Subcutaneous adipose tissue (tissue), 4 donors: Measurements from ENCODE around the gene TMEM62. TPM values are rescaled to one million over a fixed set of nuclear protein-coding genes. Genes with fewer than 3 reads are reported as not detected.

ENCODE experiments used
- small RNA-seq: library from RNA; depleted of rRNA; stranded (forward); fragments of <200 nt; gene quantifications from one replicate; pipeline ENCODE3, GENCODE V24; 2016
- total RNA-seq, 4 donors: library from RNA; depleted of rRNA; stranded (reverse); fragments of >200 nt; gene quantifications; one replicate each; pipeline ENCODE4 v1.1.0, GENCODE V29; 2016
- TF ChIP-seq, protein P1 (sequence below): fragments of 450-650 bp; IDR thresholded peaks from one replicate; pipeline ENCODE4 v1.5.1; 2016; ENCODE audit warnings: low read depth, mild to moderate bottlenecking, control low read depth, antibody characterized with exemption, moderate library complexity

TMEM62 gene
- total RNA-seq, 4 donors from 2014 or later = 28.7 to 39.4 (median 37.1) TPM

DNA sequence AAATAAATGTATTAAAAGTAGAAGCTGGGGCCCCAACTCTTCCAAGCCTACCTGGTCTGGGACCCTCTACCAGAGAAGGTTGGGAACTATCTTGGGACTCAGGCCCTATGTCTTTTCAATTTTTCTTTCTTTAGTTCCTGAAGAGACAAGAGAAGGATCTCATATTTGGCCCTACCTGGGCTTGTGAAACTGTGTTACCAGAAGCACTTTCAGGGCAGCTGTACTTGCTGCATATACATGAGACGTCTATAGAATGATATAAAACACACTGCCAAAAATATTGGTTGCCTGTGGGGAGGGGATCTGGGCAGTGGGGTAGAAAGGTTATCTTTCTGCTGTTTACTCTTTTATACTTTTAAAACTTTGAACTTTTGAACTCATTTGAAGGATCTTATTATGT lies 88.0 kb downstream of the TMEM62 start:
- TF ChIP-seq, protein P1, sequence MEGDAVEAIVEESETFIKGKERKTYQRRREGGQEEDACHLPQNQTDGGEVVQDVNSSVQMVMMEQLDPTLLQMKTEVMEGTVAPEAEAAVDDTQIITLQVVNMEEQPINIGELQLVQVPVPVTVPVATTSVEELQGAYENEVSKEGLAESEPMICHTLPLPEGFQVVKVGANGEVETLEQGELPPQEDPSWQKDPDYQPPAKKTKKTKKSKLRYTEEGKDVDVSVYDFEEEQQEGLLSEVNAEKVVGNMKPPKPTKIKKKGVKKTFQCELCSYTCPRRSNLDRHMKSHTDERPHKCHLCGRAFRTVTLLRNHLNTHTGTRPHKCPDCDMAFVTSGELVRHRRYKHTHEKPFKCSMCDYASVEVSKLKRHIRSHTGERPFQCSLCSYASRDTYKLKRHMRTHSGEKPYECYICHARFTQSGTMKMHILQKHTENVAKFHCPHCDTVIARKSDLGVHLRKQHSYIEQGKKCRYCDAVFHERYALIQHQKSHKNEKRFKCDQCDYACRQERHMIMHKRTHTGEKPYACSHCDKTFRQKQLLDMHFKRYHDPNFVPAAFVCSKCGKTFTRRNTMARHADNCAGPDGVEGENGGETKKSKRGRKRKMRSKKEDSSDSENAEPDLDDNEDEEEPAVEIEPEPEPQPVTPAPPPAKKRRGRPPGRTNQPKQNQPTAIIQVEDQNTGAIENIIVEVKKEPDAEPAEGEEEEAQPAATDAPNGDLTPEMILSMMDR = no peak

DNA sequence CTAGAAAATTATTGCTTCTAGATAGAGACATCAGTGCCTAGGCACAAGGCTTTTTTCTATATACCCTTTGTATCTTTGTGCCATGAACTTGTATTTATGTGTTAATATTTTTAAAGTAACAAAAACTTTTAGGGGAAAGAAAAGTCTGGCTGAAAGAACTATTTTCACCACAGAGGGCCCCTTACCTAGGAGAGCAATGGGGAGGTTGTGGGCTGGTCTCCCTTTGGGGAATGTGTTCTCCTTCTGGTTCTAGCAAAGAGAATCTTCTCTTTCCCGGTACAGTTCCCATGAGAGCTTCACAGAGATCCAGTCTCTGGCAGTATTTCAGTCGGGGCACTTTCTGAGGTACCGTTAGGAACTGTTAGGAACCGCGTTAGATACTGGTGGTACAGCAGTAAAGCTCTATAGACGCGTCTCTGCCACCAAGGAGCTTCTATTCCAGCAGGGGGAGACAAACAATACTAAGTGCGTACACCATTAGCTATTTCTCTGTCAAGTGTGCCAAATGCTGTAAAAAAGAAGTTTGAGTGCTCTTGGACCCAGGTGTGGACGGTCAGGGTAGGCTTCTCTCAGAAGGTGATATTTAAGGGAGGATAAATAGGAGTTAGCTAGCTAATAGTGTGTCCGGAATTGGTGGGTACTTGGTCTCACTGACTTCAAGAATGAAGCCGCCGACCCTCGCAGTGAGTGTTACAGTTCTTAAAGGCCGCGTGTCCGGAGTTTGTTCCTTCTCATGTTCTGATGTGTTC lies 92.0 kb downstream of the TMEM62 start:
- TF ChIP-seq, protein P1 = no peak

DNA sequence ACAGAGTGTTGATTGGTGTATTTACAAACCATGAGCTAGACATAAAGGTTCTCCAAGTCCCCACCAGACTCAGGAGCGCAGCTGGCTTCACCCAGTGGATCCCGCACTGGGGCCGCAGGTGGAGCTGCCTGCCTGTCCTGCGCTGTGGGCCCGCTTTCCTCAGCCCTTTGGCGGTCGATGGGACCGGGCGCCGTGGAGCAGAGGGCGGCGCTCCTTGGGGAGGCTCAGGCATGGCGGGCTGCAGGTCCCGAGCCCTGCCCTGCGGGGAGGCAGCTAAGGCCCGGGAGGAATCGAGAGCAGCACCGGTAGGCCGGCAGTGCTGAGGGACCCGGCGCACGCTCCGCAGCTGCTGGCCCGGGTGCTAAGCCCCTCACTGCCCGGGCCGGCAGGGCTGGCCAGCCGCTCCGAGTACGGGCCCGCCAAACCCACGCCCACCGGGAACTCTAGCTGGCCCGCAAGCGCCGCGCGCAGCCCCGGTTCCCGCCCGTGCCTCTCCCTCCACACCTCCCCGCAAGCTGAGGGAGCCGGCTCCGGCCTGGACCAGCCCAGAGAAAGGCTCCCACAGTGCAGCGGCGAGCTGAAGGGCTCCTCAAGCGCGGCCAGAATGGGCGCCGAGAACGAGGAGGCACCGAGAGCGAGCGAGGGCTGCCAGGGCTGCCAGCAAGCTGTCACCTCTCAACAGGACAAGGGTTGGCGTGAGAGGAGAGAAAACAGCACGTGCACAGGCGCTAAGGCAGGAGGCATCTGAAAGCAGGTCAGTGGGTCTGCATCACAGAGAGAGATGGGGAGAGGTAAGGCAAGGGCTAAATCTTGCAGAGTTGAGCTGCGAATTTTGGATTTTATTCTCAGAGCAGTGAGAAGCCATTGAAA lies 93.3 kb downstream of the TMEM62 start:
- TF ChIP-seq, protein P1 = no peak

DNA sequence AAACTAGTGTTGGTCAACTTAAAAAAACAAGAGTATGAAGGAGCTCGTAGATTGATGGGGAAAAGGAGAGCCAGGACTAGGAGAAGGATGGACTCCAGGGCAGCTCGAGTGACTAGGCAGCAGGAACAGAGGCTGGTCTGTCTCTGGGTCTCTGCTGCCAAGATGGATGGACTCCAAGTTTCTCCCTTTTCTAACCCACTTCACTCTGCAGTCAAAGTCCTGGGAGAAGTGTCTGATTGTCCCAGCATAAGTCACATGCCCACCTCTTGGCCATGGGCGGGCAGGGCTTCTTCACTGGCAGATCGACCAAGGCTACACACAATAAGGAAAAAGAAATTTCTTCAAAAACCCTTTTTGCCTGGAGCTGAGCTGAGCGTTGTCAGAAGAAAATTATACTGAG lies 96.6 kb downstream of the TMEM62 start:
- TF ChIP-seq, protein P1 = no peak

DNA sequence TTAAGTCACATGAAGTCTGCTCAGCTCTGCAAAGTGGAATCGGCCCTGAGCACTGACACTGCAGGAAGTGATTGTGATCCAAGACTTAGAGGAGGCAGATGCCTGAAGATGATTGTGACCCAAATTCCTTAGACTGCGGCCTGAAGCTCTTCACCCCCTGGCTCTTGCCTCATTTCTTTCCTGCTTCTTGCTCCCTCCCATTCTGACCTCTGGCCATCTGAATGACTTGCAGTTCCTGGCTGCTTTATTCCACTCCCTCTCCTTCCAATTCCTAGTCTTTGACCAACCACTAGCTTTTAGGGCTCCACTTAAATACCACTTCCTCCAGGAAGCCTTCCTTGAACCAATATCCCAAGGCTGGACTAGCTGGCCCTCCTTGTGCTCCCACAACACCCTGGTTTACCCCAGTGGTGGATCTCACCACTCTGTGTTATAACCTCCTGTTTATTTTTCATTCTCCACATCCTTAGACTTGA lies 97.3 kb downstream of the TMEM62 start:
- TF ChIP-seq, protein P1 = no peak

DNA sequence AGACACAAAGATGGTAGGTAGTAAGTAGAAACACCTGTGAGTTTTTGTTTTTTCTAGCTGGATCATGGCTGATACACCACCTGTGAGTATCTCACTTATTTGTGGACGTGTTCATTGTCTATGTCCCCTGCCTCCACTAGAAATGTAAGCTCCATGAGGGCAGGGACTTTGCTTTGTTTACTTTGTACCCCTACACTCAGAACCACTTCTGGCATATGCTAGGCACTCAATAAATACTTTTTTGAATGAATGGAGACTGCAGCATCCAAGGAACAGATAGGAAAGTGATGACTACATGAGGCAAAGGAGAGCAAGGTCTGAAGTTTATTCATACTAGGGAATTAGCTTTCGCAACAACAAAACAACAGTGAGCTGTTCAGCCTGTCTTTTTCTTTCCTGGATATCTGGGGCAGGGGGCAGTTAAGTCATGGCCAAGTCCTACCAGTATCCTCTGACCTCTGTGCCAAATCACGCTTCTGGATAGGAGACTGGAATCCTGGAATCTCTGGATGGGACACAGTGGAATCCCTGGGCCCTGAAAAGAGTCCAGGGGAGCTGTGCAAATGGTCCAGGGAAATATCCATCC lies 99.0 kb downstream of the TMEM62 start:
- TF ChIP-seq, protein P1 = no peak

Small RNA genes lying within 50 kb of the gene (small RNA-seq; reads per million reads assigned to genes)
- gene AC068724.2 = not detected

Other genes with a start within 250 kb of the TMEM62 start
- gene TTBK2, start 212.8 kb upstream of the TMEM62 start, total RNA-seq = 10 to 100 TPM; 14.5 to 19.5 (median 18.1) TPM
- gene UBR1, start 27.5 kb upstream of the TMEM62 start, total RNA-seq = 10 to 100 TPM; 32.6 to 57.4 (median 39.3) TPM
- gene CCNDBP1, start 51.8 kb downstream of the TMEM62 start, total RNA-seq = 100 to 1,000 TPM; 121 to 201 (median 130) TPM
- gene EPB42, start 87.4 kb downstream of the TMEM62 start, total RNA-seq = 10 to 100 TPM in 1 of 4 donors, 1 to 10 TPM in 3; 1.5 to 11.1 (median 2.2) TPM
- 1 to 10 TPM in 2 of 4 donors, under 1 TPM in 1, not detected in 1; 0.22 to 4.7 (median 1.0) TPM for gene TGM5, start 133.3 kb downstream of the TMEM62 start, total RNA-seq
- not detected for gene TGM7, start 168.7 kb downstream of the TMEM62 start, total RNA-seq
- gene LCMT2, start 197.0 kb downstream of the TMEM62 start, total RNA-seq = 1 to 10 TPM; 2.8 to 5.5 (median 3.2) TPM
- gene ZSCAN29, start 237.5 kb downstream of the TMEM62 start, total RNA-seq = 10 to 100 TPM; 13.6 to 20.7 (median 19.7) TPM
- gene TUBGCP4, start 237.5 kb downstream of the TMEM62 start, total RNA-seq = 10 to 100 TPM; 10.8 to 14.0 (median 12.1) TPM